Ovary (tissue), 3 donors: ENCODE results near the gene CCDC71L.

ENCODE experiments used
- POLR2A ChIP-seq: fragments of 450-650 bp; IDR thresholded peaks from one replicate; pipeline ENCODE4 v1.6.1; 2017; ENCODE audit warnings: antibody characterized with exemption, mild to moderate bottlenecking, moderate library complexity
- TF ChIP-seq, protein P1 (sequence below), 3 donors: fragments of 450-650 bp in 2 of 3; fragments of 200-600 bp in 1 of 3; IDR thresholded peaks; one replicate each; pipeline versions ENCODE4 v1.5.1 to v1.8.0; 2016 to 2022; ENCODE audit warnings: antibody characterized with exemption in 3 of 3, mild to moderate bottlenecking in 1 of 3
- donor health status: DM: no; HTN: no; CAD: no.

GRCh38 chr7:106626376-106627164, 34.4 kb downstream of the CCDC71L start:
- TF ChIP-seq, protein P1, sequence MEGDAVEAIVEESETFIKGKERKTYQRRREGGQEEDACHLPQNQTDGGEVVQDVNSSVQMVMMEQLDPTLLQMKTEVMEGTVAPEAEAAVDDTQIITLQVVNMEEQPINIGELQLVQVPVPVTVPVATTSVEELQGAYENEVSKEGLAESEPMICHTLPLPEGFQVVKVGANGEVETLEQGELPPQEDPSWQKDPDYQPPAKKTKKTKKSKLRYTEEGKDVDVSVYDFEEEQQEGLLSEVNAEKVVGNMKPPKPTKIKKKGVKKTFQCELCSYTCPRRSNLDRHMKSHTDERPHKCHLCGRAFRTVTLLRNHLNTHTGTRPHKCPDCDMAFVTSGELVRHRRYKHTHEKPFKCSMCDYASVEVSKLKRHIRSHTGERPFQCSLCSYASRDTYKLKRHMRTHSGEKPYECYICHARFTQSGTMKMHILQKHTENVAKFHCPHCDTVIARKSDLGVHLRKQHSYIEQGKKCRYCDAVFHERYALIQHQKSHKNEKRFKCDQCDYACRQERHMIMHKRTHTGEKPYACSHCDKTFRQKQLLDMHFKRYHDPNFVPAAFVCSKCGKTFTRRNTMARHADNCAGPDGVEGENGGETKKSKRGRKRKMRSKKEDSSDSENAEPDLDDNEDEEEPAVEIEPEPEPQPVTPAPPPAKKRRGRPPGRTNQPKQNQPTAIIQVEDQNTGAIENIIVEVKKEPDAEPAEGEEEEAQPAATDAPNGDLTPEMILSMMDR (IDR thresholded peaks at IDR 0.05), result no peak
- TF ChIP-seq POLR2A, result no peak
